Activated CD4-positive, alpha-beta T cell treated with anti-CD3 and anti-CD28 coated beads, Interleukin-2, amount 50 U/mL, for 4 hours (primary cell): ENCODE results near the gene FAM13A.
"Not testable (repeated sequence)": the region's sequence is repeated elsewhere in the genome, so short reads cannot be mapped to it uniquely, and the experiment has no call there.

Source experiments
- DNase-seq, 2 experiments: peaks; one replicate each; pipeline ENCODE4 v3.0.0-alpha.2; 2020

The FAM13A gene

GRCh38 chr4:88998001-88998400 lies 59.0 kb downstream of the FAM13A start:
- DNase-seq, result no peak

DNA sequence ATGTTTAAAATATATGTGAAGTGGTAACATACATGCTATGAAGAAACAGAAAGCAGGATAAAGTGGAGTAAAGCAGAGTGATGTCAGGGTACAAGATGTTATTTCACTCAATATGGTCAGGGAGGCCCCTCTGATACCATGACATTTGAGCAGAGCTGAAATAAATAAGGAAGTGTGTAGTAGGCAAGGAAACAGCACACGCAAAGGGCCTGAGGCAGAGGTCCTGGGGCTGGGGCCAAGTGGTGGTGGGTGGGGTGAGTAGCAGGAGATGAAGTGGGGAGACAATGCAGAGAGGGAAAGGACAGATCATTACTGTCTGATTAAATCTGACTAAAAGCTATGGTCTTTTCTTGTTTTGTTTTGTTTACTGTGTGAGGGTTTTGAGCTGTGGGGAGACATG lies 61.1 kb downstream of the FAM13A start:
- no peak for DNase-seq

- DNase-seq, result not testable (repeated sequence)
Measured at GRCh38 chr4:88995257-88995656, 61.7 kb downstream of the FAM13A start.

GRCh38 chr4:88993246-88993645 lies 63.7 kb downstream of the FAM13A start:
- no peak for DNase-seq

DNA sequence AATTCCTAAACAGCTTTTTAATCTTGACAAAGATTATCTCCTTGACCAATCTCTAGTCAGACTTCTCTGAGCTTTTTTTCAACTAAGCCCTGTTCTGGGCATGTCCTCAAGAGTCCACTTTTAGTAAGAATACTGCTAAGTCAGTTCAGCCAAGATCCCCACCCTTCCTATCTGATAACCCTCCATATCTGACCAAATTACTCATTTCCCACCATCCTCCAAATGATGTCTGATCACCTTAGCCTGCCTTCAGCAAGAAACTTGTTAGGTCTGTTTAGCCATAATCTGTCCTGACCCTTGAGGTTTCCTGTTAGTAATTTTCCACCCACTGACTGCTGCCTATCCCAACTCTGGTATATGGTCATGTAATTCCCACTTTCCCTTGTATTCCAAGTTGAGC lies 65.2 kb downstream of the FAM13A start:
- no peak for DNase-seq

- no peak for DNase-seq
Measured at GRCh38 chr4:88989990-88990389, 67.0 kb downstream of the FAM13A start.

GRCh38 chr4:88985088-88985773 lies 71.8 kb downstream of the FAM13A start:
- no peak for DNase-seq

DNA sequence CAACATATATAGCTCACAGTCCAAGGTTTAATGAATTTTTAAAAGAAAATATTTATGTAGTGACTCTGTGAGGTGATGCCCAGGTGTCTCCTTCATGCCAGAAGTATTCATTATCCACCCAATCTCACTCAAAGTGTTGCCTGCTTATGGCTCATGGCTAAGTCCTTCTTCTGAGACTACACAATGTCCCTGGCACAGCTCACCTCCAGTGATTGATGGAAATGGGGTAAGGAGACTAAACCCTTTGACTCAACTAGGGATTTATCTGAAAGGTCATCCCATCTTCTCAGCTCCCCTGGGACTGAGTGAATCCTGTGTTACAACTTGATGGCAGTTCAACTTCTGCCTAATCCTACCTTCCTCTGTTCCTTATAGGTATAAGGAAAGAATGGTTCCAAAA lies 74.2 kb downstream of the FAM13A start:
- DNase-seq, result no peak

GRCh38 chr4:88981993-88982392 lies 75.0 kb downstream of the FAM13A start:
- DNase-seq, result no peak

GRCh38 chr4:88981556-88981955 lies 75.4 kb downstream of the FAM13A start:
- DNase-seq, result no peak

GRCh38 chr4:88979276-88979675 lies 77.7 kb downstream of the FAM13A start:
- DNase-seq, result no peak

- DNase-seq, result no peak
Measured at GRCh38 chr4:88976775-88977035, 80.3 kb downstream of the FAM13A start.

- no peak for DNase-seq
Measured at GRCh38 chr4:88975958-88976774, 80.8 kb downstream of the FAM13A start.

DNA sequence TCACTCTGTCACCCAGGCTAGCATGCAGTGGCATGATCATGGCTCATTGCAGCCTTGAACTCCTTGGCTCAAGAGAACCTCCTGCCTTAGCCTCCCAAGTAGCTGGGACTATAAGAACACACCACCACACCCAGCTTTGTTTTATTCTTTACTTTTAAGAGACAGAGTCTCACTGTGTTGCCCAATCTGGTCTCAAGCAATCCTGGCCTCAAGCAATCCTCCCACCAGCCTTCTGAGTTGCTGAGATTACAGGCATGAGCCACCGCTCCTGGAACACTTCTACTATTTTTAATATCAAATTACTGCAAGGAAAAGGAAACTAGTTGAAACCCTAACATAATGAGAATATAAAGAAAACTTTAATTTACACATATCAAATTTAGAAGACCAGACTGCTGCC lies 85.4 kb downstream of the FAM13A start:
- no peak for DNase-seq

- no peak for DNase-seq
Measured at GRCh38 chr4:88969746-88970145, 87.2 kb downstream of the FAM13A start.

DNA sequence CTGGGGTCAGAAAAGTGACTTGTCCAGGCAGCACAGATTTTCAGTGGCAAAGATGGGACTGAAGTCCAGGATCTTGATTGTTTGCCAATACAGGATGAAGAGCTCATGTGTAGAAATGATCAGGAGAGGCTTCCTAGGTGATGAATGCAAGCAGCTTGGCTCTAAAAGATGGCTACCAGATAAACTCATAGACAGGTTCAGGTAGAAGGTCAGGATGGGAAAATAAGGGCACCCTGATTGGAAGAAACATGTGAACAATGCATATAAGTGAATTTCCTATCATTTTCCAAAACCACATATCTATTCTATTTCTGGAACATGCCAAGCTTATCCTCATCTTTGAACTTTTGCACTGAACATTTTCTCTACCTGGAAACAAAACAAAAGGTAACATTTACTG lies 87.7 kb downstream of the FAM13A start:
- DNase-seq, result no peak

GRCh38 chr4:88967883-88968331 lies 89.1 kb downstream of the FAM13A start:
- no peak for DNase-seq

- DNase-seq, result no peak
Measured at GRCh38 chr4:88965053-88965452, 91.9 kb downstream of the FAM13A start.

GRCh38 chr4:88964450-88964849 lies 92.5 kb downstream of the FAM13A start:
- no peak for DNase-seq

DNA sequence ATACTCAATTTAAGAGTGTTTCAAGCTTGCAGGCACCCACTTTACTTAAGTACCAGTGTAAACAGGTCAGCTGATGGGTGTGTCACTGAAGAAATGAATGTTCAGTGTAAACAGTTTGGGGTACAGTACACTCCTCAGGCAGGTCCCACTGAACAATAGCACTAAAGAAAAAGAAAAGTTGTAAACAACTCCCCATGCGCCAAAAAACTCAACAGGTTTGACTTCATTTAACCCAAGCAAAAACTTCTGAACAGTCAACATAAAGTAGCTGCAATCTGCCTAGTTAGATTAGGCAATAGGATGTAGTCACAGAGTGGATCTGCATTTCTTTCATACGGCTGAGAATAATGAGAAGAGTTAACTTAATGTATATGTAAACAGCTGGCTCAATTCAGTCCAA lies 93.2 kb downstream of the FAM13A start:
- no peak for DNase-seq

DNA sequence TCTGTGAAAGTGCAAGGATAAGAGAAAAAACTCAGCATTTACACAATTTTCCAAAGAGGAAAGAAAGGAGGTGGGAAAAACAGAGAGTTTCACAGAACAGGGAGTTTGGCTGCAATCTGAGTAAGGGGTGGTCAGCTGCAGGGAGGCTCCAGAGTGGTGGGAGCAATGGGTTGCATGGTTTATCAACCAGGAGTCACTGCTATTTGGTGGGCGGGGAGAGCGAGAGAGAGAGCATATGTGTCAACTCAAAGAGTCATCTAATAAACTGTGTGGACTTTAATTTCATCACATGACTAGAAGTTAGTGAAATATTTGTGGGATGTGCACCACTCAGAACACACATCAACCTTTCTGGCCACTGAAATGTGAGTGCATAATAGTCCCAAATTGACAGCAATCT lies 94.6 kb downstream of the FAM13A start:
- DNase-seq, result no peak

DNA sequence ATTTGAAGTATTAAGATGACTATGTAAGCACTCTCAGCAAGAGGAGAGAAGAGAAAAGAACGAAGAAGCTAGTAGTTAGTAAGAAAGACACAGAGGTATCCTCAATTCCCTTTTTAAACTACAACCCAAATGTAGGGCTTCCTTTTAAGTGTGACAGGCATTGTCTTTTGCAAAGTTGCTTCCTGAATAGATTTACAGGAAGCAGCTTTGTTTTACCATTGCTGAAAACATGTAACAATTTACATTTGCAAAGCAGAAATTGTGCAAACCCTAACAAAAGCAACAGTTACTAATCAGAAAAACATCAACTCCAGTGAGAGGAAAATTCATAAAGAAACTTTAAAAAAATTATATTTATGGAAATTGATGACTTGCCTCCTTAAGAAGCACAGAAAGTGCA lies 96.4 kb downstream of the FAM13A start:
- DNase-seq, result no peak

DNA sequence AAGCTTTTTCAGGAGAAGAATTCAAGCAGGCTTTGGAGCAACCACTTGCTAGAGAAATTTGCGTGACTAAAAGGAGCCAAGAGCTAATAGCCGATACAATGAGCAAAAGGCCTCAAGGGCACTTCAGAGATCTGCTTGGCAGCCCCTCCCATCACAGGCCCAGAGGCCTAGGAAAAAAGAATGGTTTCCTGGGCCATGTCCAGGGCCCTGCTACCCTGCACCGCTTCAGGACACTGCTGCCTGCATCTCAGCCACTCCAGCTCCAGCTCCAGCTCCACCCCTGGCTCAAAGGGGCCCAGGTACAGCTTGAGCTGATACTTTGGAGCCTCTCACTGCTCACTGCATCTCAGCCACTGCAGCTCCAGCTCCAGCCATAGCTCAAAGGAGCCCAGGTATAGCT lies 98.9 kb downstream of the FAM13A start:
- DNase-seq, result no peak

DNA sequence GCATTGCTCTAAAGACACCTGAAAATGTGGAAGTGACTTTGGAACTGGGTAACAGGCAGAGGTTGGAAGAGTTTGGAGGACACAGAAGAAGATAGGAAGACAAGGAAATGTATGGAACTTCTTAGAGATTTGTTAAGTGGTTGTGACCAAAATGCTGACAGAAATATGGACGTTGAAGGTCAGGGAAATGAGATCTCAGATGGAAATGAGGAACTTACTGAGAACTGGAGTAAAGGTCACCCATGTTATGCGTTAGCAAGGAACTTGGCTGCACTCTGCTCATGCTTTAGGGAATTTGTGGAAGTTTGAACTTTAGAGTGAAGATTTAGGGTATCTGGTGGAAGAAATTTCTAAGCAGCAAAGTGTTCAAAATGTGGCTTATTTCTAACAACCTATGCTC lies 99.4 kb downstream of the FAM13A start:
- no peak for DNase-seq
